NCI-H187 treated with DMSO at 0.1 percent for 48 hours (cell line): ENCODE data around the gene SMAD1.

Source experiments
- DNase-seq: peaks from one replicate; lab custom pipeline; 2025; lab: John Stamatoyannopoulos, UW

Gene SMAD1

DNA sequence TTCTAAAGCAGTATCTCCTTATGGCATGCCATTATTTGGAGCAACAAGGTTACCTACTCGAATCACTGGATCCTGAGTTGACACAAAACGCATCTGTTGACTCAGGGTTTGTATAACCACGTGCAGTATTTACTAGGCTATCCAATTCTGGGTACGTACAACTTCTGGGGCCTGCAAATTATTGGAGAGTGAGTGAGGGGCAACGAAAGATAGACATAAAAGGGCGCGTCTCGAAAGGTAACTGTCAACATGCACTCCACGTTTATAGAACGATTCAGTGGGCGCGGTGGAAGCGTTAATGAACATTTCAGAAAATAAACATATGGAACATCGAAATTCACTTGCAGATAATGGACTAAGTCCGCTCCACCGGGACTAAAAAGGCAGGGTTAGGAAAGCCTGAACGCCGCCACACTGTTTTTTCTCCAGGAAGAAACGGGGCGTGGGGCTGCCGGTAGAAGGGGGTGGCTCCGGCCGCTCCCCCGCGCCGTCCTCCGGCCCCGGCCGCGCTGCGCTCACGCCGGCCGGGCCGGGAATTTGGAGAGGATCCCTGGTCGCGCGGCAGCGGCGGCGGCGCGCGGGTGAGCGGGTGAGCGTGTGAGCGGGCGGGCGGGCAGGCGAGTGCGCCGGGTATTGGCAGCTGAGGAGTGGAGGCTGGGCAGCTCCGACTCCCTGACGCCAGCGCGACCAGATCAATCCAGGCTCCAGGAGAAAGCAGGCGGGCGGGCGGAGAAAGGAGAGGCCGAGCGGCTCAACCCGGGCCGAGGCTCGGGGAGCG lies at the start of gene SMAD1:
SMAD1 (plus strand) TSS at position 690 of the 778 bp plus-strand sequence. CDS start 32,761 bp downstream, outside the sequence.
- DNase-seq = no peak

DNA sequence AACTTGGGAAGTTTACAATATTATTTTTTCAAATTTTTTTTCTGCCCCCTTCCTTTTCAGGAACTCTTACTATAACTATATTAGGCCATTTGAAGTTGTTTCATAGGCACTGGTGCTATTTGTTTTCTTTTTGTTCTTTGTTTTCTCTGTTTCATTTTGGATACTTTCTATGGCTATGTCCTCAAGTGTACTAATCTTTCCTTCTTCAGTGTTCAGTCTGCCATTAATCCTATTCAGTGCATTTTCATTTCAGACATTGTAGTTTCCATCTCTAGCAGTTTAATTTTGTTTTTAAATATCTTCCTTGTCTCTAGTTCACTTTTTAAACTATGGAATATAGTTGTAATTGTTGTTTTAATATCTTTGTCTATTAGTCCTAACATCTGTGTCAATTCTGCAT lies 48.0 kb upstream of the SMAD1 start:
- no peak for DNase-seq

DNA sequence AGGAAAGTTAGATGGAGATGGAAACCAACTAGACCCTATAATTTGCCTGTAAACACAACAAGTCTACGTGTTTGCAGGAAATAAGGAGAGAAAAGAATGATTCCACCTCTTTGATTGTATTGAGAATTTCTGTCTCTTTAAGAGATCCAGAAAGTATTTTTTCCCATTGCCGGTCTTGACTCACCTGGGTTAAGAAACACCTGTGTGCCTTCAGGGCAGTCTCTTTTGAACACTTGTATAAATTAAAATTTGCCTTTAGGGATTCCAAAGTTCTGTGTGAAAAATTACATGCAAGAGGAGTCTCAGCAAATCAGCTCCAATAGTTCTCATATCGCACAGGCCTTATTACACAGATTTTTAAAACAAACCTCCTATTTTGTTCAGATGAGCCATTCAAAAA lies 46.0 kb upstream of the SMAD1 start:
- DNase-seq = no peak

DNA sequence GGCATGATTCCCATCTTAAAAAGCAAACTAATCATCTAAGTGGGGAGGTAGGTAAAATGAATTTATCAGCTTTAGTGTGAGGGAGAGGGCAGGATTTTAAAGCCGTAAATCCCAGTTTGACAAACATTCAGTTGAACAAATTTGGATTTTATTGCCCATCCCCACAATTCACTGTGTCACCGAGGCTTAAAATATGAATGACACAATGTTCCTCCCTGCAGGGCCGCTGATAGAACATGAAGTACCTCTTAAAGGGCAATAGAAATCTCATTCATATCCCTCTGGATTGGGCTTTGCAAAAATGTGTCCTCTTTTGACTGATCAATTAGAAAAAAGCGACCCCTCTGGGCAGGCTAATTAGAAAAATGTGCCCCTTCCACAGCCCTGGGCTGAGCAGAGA lies 45.5 kb upstream of the SMAD1 start:
- no peak for DNase-seq

GRCh38 chr4:145436796-145437195 lies 44.9 kb upstream of the SMAD1 start:
- no peak for DNase-seq

- no peak for DNase-seq
These were observed 44.2 kb upstream of the SMAD1 start for GRCh38 chr4:145437466-145437865.

GRCh38 chr4:145438298-145438697 lies 43.4 kb upstream of the SMAD1 start:
- no peak for DNase-seq

GRCh38 chr4:145440292-145441007 lies 41.2 kb upstream of the SMAD1 start:
- DNase-seq = no peak

DNA sequence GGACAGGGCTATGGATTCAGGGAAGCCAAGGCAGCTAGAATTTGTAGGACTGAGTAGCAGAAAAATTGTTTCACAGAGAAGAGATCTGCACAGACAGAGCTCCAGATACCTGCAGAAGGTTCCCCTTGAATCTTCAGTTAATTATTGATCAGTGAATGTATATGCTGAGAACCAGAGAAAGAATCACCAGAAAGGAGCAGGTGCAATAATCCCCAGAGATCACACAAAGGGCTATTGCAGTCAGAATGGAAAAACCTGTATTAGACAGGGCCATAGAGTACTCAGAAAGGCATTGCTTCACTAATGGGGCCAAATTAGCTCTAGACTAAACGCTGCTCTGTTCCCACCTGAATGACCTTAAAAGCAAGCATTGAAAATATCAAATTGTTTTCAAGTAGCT lies 35.5 kb upstream of the SMAD1 start:
- DNase-seq = no peak

- DNase-seq = no peak
These were observed 29.8 kb upstream of the SMAD1 start for GRCh38 chr4:145451895-145452294.

DNA sequence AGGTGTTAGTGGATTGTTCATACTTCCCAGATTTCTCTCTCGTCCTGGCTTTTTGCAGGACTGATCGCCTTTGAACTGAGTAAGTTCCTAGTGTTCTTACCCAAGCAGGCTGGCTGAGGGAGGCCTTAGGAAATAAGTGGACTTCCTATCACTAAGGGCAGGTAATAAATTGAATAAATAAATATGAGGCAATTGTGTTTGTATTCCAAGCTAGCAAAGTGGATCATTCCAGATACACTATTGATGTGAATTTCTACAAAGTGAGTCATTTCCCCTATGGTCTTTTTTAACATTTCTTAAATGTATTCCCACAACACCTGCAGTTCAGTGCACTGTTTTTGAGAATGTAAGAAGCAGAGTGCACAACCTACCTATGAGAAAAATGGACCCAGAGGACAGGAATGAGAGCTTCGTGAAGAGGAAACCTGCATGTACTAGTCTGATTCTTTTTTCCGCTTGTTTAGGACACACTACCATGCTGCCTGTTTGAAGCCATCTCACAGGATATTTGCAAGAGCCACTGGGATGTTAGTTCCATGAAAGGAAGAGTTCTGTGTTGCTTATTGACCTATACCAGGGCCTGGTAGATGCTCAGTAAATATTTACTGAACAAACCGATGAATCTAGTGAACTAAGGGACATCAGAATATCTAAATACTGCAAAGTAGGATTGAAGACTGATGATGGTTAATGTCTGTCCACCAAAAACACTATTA lies 29.0 kb upstream of the SMAD1 start:
- no peak for DNase-seq

- no peak for DNase-seq
These were observed 28.5 kb upstream of the SMAD1 start for GRCh38 chr4:145453163-145453520.

- DNase-seq = no peak
These were observed 8.4 kb upstream of the SMAD1 start for GRCh38 chr4:145473203-145473602.

DNA sequence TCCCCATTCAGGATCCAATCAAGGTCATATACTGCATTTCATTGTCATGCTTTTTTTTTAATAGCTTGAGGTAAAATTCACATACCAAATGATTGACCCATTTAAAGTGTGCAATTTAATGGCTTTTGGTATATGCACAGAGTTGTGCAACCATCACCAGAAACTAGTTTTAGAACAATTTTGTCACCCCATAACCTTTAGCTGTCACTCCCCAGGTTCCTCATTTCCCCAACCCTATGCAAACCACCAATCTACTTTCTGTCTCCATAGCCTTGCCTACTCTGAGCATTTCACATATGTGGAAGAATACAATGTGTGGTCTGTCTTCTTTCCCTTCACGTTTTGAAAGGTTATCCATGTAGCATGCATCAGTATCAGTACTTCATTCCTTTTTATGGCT lies 1.4 kb upstream of the SMAD1 start:
- no peak for DNase-seq

DNA sequence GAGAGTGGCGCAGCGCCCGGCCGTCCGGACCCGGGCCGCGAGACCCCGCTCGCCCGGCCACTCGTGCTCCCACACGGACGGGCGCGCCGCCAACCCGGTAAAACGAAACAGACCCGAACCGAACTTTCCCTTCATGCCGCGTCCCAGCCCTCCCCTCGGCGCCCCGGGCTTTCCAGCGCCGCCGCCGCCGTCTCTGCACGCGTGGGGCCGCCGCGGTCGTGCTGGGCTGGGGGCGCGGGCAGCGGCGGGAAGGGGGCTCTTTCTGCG lies 222 bp downstream of the SMAD1 start:
- no peak for DNase-seq

DNA sequence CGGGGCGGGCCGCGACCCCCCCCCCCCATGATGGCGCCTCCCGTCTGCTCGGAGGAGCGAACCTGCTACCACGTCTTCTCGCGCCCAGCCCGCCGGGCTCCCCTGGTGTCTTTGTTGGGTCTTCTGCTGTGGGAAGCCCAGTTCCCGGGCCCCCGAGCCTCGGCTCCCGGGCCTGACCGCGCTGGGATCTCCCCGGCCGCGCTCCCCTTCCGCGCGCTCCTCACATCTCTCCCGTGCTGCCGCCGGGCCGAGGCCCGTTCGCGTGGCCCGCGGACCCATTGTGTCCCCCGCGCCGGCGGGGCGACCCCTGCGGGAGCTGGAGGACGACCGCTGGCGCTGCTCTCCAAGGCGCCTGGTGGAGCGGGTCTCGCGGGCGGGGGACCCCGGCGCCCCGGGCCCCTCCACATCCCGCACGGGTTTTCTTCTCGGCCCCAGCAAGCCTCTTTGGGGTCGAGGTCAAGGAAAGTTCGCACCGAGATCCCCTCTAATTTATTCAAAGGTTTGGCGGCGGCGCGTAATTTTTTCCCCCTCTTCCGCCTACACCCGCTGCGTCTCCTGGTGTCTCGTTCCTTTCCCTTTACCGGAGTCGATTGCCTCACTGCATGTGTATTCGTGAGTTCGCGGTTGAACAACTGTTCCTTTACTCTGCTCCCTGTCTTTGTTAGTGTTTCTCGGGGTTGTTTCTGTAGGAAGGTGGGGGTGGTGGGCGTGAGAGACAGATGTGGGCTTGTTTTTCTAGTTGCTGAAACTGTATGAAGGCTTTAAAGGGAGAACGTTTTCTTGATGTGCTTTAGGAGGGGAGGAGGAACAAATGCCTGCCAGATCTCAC lies 770 bp downstream of the SMAD1 start:
- DNase-seq = no peak

DNA sequence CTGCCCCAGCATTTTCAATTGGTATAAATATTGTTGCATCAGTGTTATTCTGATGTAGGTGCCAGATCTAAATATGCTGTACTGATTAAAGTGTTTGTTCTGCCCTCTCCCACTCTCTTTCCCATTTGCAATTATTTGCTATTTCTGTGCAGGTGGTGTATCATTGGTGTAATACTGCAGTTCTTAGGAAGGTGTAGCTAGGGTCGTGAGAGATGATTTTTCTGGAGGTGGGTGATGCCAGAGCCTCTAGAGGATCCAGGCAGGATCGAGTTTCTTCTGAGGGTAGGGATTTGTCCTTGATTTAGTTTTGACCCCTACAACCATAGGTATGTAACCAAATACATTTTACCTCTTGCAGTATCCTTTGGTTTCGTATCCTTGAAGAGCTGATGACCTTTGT lies 1.9 kb downstream of the SMAD1 start:
- no peak for DNase-seq

GRCh38 chr4:145484225-145484846 lies 2.7 kb downstream of the SMAD1 start:
- DNase-seq = no peak

DNA sequence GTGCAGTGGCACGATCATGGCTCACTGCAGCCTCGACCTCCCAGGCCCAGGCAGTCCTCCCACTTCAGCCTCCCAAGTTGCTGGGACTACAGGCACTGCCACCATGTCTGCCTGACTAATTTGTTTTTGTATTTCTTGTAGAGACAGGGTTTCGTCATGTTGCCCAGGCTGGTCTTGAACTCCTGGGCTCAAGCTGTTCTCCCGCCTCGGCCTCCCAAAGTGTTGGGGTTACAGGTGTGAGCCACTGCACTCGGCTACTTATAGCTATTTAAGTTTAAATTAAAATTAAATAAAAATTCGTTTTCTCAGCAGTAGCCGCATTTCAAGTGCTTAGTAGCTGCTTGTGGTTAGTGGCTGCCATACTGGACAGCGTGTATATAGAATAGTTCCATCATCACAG lies 3.5 kb downstream of the SMAD1 start:
- no peak for DNase-seq

GRCh38 chr4:145486603-145487002 lies 5.0 kb downstream of the SMAD1 start:
- no peak for DNase-seq

- no peak for DNase-seq
These were observed 6.0 kb downstream of the SMAD1 start for GRCh38 chr4:145487631-145488030.

DNA sequence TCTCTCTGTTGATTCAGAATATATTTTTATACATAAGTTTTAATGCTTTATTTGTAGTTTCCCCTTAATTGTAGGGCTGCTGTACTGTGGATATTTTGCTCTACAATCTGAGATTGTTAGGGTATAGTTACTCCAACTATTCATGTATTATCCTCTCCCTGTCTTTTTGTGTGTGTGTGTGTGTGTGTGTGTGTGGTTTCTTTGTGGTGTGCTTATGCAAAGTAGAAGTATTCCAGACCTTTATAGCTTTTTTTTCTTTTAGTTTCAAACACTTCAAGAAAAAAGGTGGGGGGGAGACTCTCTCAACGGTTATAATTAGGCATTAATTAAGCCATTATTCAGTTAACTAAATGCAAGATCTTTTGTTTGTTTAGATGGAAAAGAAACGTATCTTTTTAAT lies 6.7 kb downstream of the SMAD1 start:
- DNase-seq = no peak
